ENCODE results near the gene MOB3C.

DNA sequence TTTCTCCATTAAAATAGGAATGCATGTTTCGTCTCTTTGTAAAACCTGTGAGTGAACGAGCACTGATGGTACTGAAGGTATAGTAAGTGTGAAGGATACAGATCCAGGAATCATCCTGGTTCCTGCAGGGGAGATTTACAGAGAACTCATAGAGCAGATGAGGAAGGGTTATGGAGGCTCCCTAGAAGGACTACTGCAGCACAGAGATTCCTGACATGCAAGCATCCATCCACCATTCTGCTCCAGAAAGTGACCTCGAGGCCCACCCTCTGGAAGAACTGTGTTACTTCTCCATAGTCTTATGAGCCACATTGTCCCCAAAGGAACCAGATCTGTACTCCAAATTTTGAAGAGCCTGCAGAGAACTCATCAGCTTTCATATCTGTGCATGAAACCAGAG is 27.1 kb downstream of the MOB3C start:
- TF ChIP-seq, protein P1, sequence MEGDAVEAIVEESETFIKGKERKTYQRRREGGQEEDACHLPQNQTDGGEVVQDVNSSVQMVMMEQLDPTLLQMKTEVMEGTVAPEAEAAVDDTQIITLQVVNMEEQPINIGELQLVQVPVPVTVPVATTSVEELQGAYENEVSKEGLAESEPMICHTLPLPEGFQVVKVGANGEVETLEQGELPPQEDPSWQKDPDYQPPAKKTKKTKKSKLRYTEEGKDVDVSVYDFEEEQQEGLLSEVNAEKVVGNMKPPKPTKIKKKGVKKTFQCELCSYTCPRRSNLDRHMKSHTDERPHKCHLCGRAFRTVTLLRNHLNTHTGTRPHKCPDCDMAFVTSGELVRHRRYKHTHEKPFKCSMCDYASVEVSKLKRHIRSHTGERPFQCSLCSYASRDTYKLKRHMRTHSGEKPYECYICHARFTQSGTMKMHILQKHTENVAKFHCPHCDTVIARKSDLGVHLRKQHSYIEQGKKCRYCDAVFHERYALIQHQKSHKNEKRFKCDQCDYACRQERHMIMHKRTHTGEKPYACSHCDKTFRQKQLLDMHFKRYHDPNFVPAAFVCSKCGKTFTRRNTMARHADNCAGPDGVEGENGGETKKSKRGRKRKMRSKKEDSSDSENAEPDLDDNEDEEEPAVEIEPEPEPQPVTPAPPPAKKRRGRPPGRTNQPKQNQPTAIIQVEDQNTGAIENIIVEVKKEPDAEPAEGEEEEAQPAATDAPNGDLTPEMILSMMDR (IDR thresholded peaks at IDR 0.05), result no peak
- no peak for TF ChIP-seq POLR2A (IDR thresholded peaks at IDR 0.05)
